ENCODE results near the gene ATXN7L2.

GRCh38 chr1:109483672-109484518 lies at the start of gene ATXN7L2:
- TF ChIP-seq POLR2AphosphoS5 (IDR thresholded peaks at IDR 0.05), result peak in 1 of 3 donors; percentile 73
- TF ChIP-seq, protein P1, sequence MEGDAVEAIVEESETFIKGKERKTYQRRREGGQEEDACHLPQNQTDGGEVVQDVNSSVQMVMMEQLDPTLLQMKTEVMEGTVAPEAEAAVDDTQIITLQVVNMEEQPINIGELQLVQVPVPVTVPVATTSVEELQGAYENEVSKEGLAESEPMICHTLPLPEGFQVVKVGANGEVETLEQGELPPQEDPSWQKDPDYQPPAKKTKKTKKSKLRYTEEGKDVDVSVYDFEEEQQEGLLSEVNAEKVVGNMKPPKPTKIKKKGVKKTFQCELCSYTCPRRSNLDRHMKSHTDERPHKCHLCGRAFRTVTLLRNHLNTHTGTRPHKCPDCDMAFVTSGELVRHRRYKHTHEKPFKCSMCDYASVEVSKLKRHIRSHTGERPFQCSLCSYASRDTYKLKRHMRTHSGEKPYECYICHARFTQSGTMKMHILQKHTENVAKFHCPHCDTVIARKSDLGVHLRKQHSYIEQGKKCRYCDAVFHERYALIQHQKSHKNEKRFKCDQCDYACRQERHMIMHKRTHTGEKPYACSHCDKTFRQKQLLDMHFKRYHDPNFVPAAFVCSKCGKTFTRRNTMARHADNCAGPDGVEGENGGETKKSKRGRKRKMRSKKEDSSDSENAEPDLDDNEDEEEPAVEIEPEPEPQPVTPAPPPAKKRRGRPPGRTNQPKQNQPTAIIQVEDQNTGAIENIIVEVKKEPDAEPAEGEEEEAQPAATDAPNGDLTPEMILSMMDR (IDR thresholded peaks at IDR 0.05), result no peak
- TF ChIP-seq POLR2A (IDR thresholded peaks at IDR 0.05), result no peak
